Liver (tissue), 9 donors: ENCODE data around the gene CD36. TPM values are rescaled to one million over a fixed set of nuclear protein-coding genes. Genes with fewer than 3 reads are reported as not detected.

Source experiments
- DNase-seq: peaks from one replicate; pipeline ENCODE4 v3.0.0-alpha.2; 2017; ENCODE audit warnings: low spot score
- H3K27ac ChIP-seq, 2 donors: one replicate each; pipeline ENCODE4 v1.7.0; 2013; ENCODE audit warnings: inconsistent platforms in 2 of 2, low read length in 2 of 2, control low read depth in 1 of 2, low read depth in 1 of 2, mild to moderate bottlenecking in 1 of 2
- H3K27me3 ChIP-seq, 4 donors: one replicate each; pipeline versions ENCODE4 v1.6.1 to v1.7.0; 2013; ENCODE audit warnings: low read length in 3 of 4, inconsistent platforms in 1 of 4, mild to moderate bottlenecking in 1 of 4, moderate library complexity in 1 of 4; ENCODE audit not compliant: control insufficient read depth in 4 of 4, insufficient read depth in 4 of 4
- H3K36me3 ChIP-seq, 4 donors: one replicate each; pipeline versions ENCODE4 v1.6.1 to v1.7.0; 2013; ENCODE audit warnings: low read length in 3 of 4, mild to moderate bottlenecking in 3 of 4, low read depth in 1 of 4, moderate library complexity in 1 of 4; ENCODE audit not compliant: control insufficient read depth in 4 of 4, insufficient read depth in 3 of 4
- H3K4me1 ChIP-seq, 4 donors: one replicate each; pipeline versions ENCODE4 v1.6.1 to v1.7.0; 2013; ENCODE audit warnings: low read length in 3 of 4, mild to moderate bottlenecking in 3 of 4, moderate library complexity in 1 of 4; ENCODE audit not compliant: control insufficient read depth in 4 of 4, insufficient read depth in 4 of 4
- H3K4me3 ChIP-seq, 3 donors: one replicate each; pipeline versions ENCODE4 v1.6.1 to v1.7.0; 2013; ENCODE audit warnings: low read length in 3 of 3, control low read depth in 1 of 3, low read depth in 1 of 3, mild to moderate bottlenecking in 1 of 3
- H3K9ac ChIP-seq, 2 donors: one replicate each; pipeline ENCODE4 v1.7.0; 2013; ENCODE audit warnings: low read length in 2 of 2, mild to moderate bottlenecking in 2 of 2, moderate library complexity in 2 of 2, control low read depth in 1 of 2, low read depth in 1 of 2
- H3K9me3 ChIP-seq, 4 donors: one replicate each; pipeline versions ENCODE4 v1.6.1 to v1.7.0; 2013; ENCODE audit warnings: low read length in 3 of 4; ENCODE audit not compliant: control insufficient read depth in 4 of 4
- EGR1 ChIP-seq, 2 donors: IDR thresholded peaks; 2 replicates each; pipeline ENCODE4 v1.6.1; 2016 to 2018; ENCODE audit warnings: antibody characterized with exemption in 2 of 2, low read depth in 2 of 2
- FOXA1 ChIP-seq: IDR thresholded peaks from 2 replicates; pipeline ENCODE4 v1.6.1; 2016; ENCODE audit warnings: antibody characterized with exemption
- GABPA ChIP-seq, 2 donors: IDR thresholded peaks in 1 of 2; conservative IDR thresholded peaks in 1 of 2; 2 replicates each; pipeline ENCODE4 v1.6.1; 2016; ENCODE audit warnings: antibody characterized with exemption in 2 of 2, mild to moderate bottlenecking in 1 of 2, moderate library complexity in 1 of 2
- HNF4A ChIP-seq, 2 donors: conservative IDR thresholded peaks; 2 replicates each; pipeline ENCODE4 v1.6.1; 2016; ENCODE audit warnings: antibody characterized with exemption in 2 of 2, mild to moderate bottlenecking in 2 of 2
- HNF4G ChIP-seq: IDR thresholded peaks from 2 replicates; pipeline ENCODE4 v1.6.1; 2016; ENCODE audit warnings: antibody characterized with exemption
- JUND ChIP-seq, 2 donors: IDR thresholded peaks; 2 replicates each; pipeline ENCODE4 v1.6.1; 2016; ENCODE audit warnings: antibody characterized with exemption in 2 of 2
- NR2F2 ChIP-seq: IDR thresholded peaks from 2 replicates; pipeline ENCODE4 v1.6.1; 2016; ENCODE audit warnings: antibody characterized with exemption
- RAD21 ChIP-seq, 2 donors: IDR thresholded peaks; 2 replicates each; pipeline ENCODE4 v1.6.1; 2016; ENCODE audit warnings: antibody characterized with exemption in 2 of 2, mild to moderate bottlenecking in 2 of 2
- RXRA ChIP-seq, 2 donors: IDR thresholded peaks; 2 replicates each; pipeline ENCODE4 v1.6.1; 2017 to 2018; ENCODE audit warnings: antibody characterized with exemption in 2 of 2, mild to moderate bottlenecking in 1 of 2
- SP1 ChIP-seq: IDR thresholded peaks from 2 replicates; pipeline ENCODE4 v1.6.1; 2018; ENCODE audit warnings: antibody characterized with exemption, mild to moderate bottlenecking
- TAF1 ChIP-seq: conservative IDR thresholded peaks from 2 replicates; pipeline ENCODE4 v1.6.1; 2016; ENCODE audit warnings: antibody characterized with exemption, mild to moderate bottlenecking
- YY1 ChIP-seq: IDR thresholded peaks from 2 replicates; pipeline ENCODE4 v1.6.1; 2016; ENCODE audit warnings: antibody characterized with exemption, mild to moderate bottlenecking
- WGBS: extraction: QIAGEN DNeasy Blood & Tissue Kit; methylation state at CpG from one replicate; pipeline ENCODE4 v1.1.7; 2013; 5-methylcytosine and 5-hydroxymethylcytosine counted together
- polyA plus RNA-seq, 2 donors: library from polyadenylated mRNA; stranded (reverse) in 1 of 2; unstranded in 1 of 2; fragments of 200-250 nt in 1 of 2; fragments of >200 nt in 1 of 2; fragmentation: Nextera tagmentation in 1 of 2; extraction: Ambion mirVana in 1 of 2; gene quantifications; one replicate each; pipeline versions ENCODE4 v1.2.1 to v1.2.3, GENCODE V29; 2013 to 2015
- total RNA-seq, 2 donors: library from RNA; depleted of rRNA; stranded (reverse); fragments of >200 nt; gene quantifications; one replicate each; pipeline ENCODE4 v1.2.3, GENCODE V29; 2014
- TF ChIP-seq, protein P1 (sequence below): IDR thresholded peaks from 2 replicates; pipeline ENCODE4 v1.6.1; 2016; ENCODE audit warnings: antibody characterized with exemption
- TF ChIP-seq, protein P2 (sequence below): IDR thresholded peaks from 2 replicates; pipeline ENCODE4 v1.6.1; 2016; ENCODE audit warnings: antibody characterized with exemption
- TF ChIP-seq, protein P3 (sequence below): IDR thresholded peaks from 2 replicates; pipeline ENCODE4 v1.6.1; 2016; ENCODE audit warnings: antibody characterized with exemption
- TF ChIP-seq, protein P4 (sequence below): fragments of 150-350 bp; IDR thresholded peaks from 2 replicates; pipeline ENCODE4 v1.5.1; 2017; ENCODE audit warnings: improper control_type of control experiment, low read depth, low read length; ENCODE audit not compliant: missing input control
- TF ChIP-seq, protein P5 (sequence below): IDR thresholded peaks from 2 replicates; pipeline ENCODE4 v1.6.1; 2016; ENCODE audit warnings: antibody characterized with exemption, mild to moderate bottlenecking
- donor health status: healthy.
- donor health status: healthy.
- donor health status: healthy.
- donor health status: healthy.
- donor health status: healthy.

The CD36 gene
- total and polyA plus RNA-seq, 4 donors: 21.6 to 597 (median 54.5) TPM

DNA sequence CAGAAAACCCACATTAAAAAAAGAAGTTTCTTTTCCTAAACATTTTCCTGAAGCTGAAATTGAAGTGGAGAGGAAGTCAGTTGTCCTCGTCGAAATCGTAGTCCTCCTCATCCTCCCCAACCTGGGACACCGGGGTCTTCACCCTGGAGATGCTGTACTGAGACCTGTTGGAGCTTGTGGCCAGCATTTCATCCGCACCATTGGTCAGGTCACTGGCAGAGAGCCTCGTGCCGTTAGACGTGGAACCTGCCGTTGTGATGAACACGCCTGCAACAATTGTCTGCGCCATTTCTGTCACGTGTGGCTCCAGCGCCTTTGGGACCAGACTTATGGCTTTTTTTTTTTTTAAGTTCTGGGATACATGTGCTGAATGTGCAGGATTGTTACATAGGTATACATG, 23.8 kb downstream of the CD36 start:
- WGBS: 85% methylated on average over 13 of the region's 13 CpGs
- TF ChIP-seq, protein P1, sequence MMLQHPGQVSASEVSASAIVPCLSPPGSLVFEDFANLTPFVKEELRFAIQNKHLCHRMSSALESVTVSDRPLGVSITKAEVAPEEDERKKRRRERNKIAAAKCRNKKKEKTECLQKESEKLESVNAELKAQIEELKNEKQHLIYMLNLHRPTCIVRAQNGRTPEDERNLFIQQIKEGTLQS: no peak
- TF ChIP-seq, protein P2, sequence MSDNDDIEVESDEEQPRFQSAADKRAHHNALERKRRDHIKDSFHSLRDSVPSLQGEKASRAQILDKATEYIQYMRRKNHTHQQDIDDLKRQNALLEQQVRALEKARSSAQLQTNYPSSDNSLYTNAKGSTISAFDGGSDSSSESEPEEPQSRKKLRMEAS: no peak
- no peaks in the 10 kb centered on the region for H3K36me3 ChIP-seq
- H3K9ac ChIP-seq: no peak overlapping the region
- no peak for DNase-seq
- H3K9me3 ChIP-seq: no peaks in the 10 kb centered on the region
- no peak overlapping the region for H3K4me3 ChIP-seq
- H3K27me3 ChIP-seq: no peaks in the 10 kb centered on the region
- H3K27ac ChIP-seq: no peak overlapping the region
- no peaks in the 10 kb centered on the region for H3K4me1 ChIP-seq

DNA sequence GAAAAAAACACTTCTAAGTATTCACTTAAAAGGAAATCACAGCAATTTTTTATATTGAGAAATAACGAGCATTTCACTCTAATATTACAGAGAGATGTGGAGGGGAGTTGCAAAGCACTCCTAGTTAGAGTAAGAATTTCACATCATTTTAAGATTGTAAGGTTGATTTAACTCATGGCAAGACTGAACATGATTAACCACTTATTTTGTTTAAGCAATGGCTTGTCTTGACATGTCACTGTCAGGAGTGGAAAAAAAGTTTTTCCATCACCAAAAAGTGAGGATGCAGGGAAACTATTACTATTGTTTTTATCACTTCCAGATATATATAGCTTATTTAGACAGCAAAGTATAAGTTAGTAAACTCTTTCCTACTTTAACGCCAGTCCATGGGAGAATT, 27.1 kb downstream of the CD36 start:
- no peak overlapping the region for H3K9ac ChIP-seq
- H3K4me3 ChIP-seq: no peak overlapping the region
- H3K9me3 ChIP-seq: no peaks in the 10 kb centered on the region
- TF ChIP-seq NR2F2: no peak
- no peak for TF ChIP-seq HNF4G
- TF ChIP-seq, protein P2: no peak
- TF ChIP-seq, protein P3, sequence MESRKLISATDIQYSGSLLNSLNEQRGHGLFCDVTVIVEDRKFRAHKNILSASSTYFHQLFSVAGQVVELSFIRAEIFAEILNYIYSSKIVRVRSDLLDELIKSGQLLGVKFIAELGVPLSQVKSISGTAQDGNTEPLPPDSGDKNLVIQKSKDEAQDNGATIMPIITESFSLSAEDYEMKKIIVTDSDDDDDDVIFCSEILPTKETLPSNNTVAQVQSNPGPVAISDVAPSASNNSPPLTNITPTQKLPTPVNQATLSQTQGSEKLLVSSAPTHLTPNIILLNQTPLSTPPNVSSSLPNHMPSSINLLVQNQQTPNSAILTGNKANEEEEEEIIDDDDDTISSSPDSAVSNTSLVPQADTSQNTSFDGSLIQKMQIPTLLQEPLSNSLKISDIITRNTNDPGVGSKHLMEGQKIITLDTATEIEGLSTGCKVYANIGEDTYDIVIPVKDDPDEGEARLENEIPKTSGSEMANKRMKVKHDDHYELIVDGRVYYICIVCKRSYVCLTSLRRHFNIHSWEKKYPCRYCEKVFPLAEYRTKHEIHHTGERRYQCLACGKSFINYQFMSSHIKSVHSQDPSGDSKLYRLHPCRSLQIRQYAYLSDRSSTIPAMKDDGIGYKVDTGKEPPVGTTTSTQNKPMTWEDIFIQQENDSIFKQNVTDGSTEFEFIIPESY: no peak
- TF ChIP-seq SP1: no peak
- TF ChIP-seq, protein P1: no peak
- TF ChIP-seq HNF4A (conservative IDR thresholded peaks at IDR 0.05): no peak
- no peak for TF ChIP-seq EGR1 (IDR thresholded peaks at IDR 0.05; ENCODE audit: low read depth in 2 of 2)
- no peak for TF ChIP-seq JUND (IDR thresholded peaks at IDR 0.05)
- TF ChIP-seq FOXA1: no peak
- no peak for TF ChIP-seq TAF1
- no peak for TF ChIP-seq GABPA (IDR thresholded peaks at IDR 0.05 in 1 of 2, conservative IDR thresholded peaks at IDR 0.05 in 1 of 2)
- TF ChIP-seq YY1: no peak
- TF ChIP-seq RXRA (IDR thresholded peaks at IDR 0.05): no peak
- WGBS: 89% methylated on average over 2 of the region's 2 CpGs
- no peaks in the 10 kb centered on the region for H3K36me3 ChIP-seq
- no peaks in the 10 kb centered on the region for H3K27me3 ChIP-seq
- H3K27ac ChIP-seq: no peak overlapping the region
- H3K4me1 ChIP-seq: no peaks in the 10 kb centered on the region
- DNase-seq: no peak

DNA sequence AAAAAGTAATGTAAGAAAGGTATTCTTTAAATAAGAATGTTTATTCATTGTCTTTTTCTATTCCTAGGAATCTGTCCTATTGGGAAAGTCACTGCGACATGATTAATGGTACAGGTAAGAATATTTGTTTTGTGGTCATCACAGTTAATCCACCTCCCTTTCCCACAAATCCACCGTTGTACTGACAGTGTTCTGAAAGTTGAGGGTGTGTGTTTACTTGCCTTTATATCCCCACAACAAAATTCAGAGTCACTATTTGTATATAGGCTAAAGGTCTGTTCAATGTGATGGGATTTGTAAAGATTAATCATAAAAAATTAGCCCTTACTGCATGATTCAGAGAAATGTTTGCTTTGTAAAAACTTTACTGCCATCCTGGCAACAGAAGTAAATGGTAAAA, 27.9 kb downstream of the CD36 start:
- DNase-seq: no peak
- H3K9ac ChIP-seq: no peak overlapping the region
- WGBS: 78% methylated on average over 2 of the region's 2 CpGs
- H3K27me3 ChIP-seq: no peaks in the 10 kb centered on the region
- no peak overlapping the region for H3K4me3 ChIP-seq
- H3K9me3 ChIP-seq: no peaks in the 10 kb centered on the region
- no peak overlapping the region for H3K27ac ChIP-seq
- H3K4me1 ChIP-seq: no peaks in the 10 kb centered on the region
- no peaks in the 10 kb centered on the region for H3K36me3 ChIP-seq
- TF ChIP-seq FOXA1: no peak
- TF ChIP-seq, protein P4, sequence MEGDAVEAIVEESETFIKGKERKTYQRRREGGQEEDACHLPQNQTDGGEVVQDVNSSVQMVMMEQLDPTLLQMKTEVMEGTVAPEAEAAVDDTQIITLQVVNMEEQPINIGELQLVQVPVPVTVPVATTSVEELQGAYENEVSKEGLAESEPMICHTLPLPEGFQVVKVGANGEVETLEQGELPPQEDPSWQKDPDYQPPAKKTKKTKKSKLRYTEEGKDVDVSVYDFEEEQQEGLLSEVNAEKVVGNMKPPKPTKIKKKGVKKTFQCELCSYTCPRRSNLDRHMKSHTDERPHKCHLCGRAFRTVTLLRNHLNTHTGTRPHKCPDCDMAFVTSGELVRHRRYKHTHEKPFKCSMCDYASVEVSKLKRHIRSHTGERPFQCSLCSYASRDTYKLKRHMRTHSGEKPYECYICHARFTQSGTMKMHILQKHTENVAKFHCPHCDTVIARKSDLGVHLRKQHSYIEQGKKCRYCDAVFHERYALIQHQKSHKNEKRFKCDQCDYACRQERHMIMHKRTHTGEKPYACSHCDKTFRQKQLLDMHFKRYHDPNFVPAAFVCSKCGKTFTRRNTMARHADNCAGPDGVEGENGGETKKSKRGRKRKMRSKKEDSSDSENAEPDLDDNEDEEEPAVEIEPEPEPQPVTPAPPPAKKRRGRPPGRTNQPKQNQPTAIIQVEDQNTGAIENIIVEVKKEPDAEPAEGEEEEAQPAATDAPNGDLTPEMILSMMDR: no peak
- TF ChIP-seq JUND (IDR thresholded peaks at IDR 0.05): no peak
- TF ChIP-seq EGR1 (IDR thresholded peaks at IDR 0.05; ENCODE audit: low read depth in 2 of 2): no peak
- no peak for TF ChIP-seq RXRA (IDR thresholded peaks at IDR 0.05)
- TF ChIP-seq, protein P1: no peak
- no peak for TF ChIP-seq RAD21 (IDR thresholded peaks at IDR 0.05)
- TF ChIP-seq, protein P5, sequence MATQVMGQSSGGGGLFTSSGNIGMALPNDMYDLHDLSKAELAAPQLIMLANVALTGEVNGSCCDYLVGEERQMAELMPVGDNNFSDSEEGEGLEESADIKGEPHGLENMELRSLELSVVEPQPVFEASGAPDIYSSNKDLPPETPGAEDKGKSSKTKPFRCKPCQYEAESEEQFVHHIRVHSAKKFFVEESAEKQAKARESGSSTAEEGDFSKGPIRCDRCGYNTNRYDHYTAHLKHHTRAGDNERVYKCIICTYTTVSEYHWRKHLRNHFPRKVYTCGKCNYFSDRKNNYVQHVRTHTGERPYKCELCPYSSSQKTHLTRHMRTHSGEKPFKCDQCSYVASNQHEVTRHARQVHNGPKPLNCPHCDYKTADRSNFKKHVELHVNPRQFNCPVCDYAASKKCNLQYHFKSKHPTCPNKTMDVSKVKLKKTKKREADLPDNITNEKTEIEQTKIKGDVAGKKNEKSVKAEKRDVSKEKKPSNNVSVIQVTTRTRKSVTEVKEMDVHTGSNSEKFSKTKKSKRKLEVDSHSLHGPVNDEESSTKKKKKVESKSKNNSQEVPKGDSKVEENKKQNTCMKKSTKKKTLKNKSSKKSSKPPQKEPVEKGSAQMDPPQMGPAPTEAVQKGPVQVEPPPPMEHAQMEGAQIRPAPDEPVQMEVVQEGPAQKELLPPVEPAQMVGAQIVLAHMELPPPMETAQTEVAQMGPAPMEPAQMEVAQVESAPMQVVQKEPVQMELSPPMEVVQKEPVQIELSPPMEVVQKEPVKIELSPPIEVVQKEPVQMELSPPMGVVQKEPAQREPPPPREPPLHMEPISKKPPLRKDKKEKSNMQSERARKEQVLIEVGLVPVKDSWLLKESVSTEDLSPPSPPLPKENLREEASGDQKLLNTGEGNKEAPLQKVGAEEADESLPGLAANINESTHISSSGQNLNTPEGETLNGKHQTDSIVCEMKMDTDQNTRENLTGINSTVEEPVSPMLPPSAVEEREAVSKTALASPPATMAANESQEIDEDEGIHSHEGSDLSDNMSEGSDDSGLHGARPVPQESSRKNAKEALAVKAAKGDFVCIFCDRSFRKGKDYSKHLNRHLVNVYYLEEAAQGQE: no peak
- TF ChIP-seq, protein P3: no peak
